Natural killer cell (primary cell): Measurements from ENCODE around the gene CPSF7. TPM values are rescaled to one million over a fixed set of nuclear protein-coding genes. Genes with fewer than 3 reads are reported as not detected.

Experiments
- ATAC-seq, 3 donors: fragments of 150-1000 bp in 2 of 3; fragments of 200-7000 bp in 1 of 3; cut with Tn5 transposase; 1 replicate in 1 of 3; 2 replicates in 2 of 3; pipeline ENCODE4 v1.10.0; 2021; ENCODE audit warnings: mild to moderate bottlenecking in 2 of 3, moderate library complexity in 2 of 3
- DNase-seq, 2 donors: peaks; one replicate each; pipeline versions ENCODE4 v3.0.0 to v3.0.0-alpha.2; 2013 to 2021; ENCODE audit warnings: mixed read lengths in 1 of 2
- H3K27ac ChIP-seq: one replicate; pipeline ENCODE4 v1.5.1; 2013; ENCODE audit warnings: mild to moderate bottlenecking, low read length
- H3K27me3 ChIP-seq: one replicate; pipeline ENCODE4 v1.6.1; 2013; ENCODE audit warnings: low read length; ENCODE audit not compliant: control insufficient read depth, insufficient read depth
- H3K36me3 ChIP-seq: one replicate; pipeline ENCODE4 v1.6.1; 2013; ENCODE audit warnings: low read length; ENCODE audit not compliant: control insufficient read depth, insufficient read depth
- H3K4me1 ChIP-seq: one replicate; pipeline ENCODE4 v1.6.1; 2013; ENCODE audit warnings: low read length; ENCODE audit not compliant: control insufficient read depth, insufficient read depth
- H3K4me3 ChIP-seq: one replicate; pipeline ENCODE4 v1.5.1; 2013; ENCODE audit warnings: low read length
- H3K9me3 ChIP-seq: one replicate; pipeline ENCODE4 v1.6.1; 2013; ENCODE audit warnings: low read length; ENCODE audit not compliant: control insufficient read depth, insufficient read depth
- H3K27ac Mint-ChIP-seq, 2 donors: one replicate each; pipeline ENCODE4 v1.8.0; 2022; ENCODE audit warnings: mild to moderate bottlenecking in 2 of 2, mixed read lengths in 2 of 2, moderate library complexity in 1 of 2
- H3K27me3 Mint-ChIP-seq, 2 donors: one replicate each; pipeline ENCODE4 v1.8.0; 2022; ENCODE audit warnings: low read depth in 2 of 2, mixed read lengths in 2 of 2
- H3K36me3 Mint-ChIP-seq: one replicate; pipeline ENCODE4 v1.8.0; 2022; ENCODE audit warnings: mixed read lengths
- H3K4me1 Mint-ChIP-seq, 2 donors: one replicate each; pipeline ENCODE4 v1.8.0; 2022; ENCODE audit warnings: mixed read lengths in 2 of 2
- H3K4me3 Mint-ChIP-seq: one replicate; pipeline ENCODE4 v1.8.0; 2022; ENCODE audit warnings: mild to moderate bottlenecking, moderate library complexity, mixed read lengths
- H3K9me3 Mint-ChIP-seq, 2 donors: one replicate each; pipeline ENCODE4 v1.8.0; 2022; ENCODE audit warnings: mixed read lengths in 2 of 2
- WGBS: methylation state at CpG from one replicate; pipeline ENCODE4 v1.1.7; 2013; ENCODE audit warnings: missing lambda C conversion rate; ENCODE audit not compliant: insufficient coverage; 5-methylcytosine and 5-hydroxymethylcytosine counted together
- intact Hi-C: fragments of 100-400 bp; cut with micrococcal nuclease; formaldehyde crosslinking; loops from one replicate; pipeline ENCODE4 v1.14.2; 2022
- total RNA-seq, 4 donors: library from RNA; stranded (reverse); fragments of 120-200 nt in 1 of 4; gene quantifications; one replicate each; pipeline versions ENCODE4 v1.2.3 to v1.2.4, GENCODE V29; 2013 to 2022
- TF ChIP-seq, protein P1 (sequence below): fragments of 200-600 bp; IDR thresholded peaks from one replicate; pipeline ENCODE4 v1.8.0; 2022; ENCODE audit warnings: antibody characterized with exemption

Gene CPSF7
- total RNA-seq, 3 donors from 2014 or later (not counting 1 experiment from before 2014, with no cell fraction given): 99.5 to 120 (median 104) TPM

GRCh38 chr11:61411589-61411988, 18.2 kb downstream of the CPSF7 start:
- 88% methylated on average over 9 of the region's 9 CpGs for WGBS
- intact Hi-C loops: no loop called here
- Histone ChIP-seq H3K4me1 (no peaks in the 10 kb centered on the region), H3K27me3 (no peaks in the 10 kb centered on the region), H3K27ac (no peak overlapping the region), H3K9me3 (no peaks in the 10 kb centered on the region), H3K36me3 (peaks cover 90% of the 10 kb centered on the region), H3K4me3 (no peak overlapping the region)
- no peak overlapping the region for H3K4me3 Mint-ChIP-seq
- TF ChIP-seq, protein P1, sequence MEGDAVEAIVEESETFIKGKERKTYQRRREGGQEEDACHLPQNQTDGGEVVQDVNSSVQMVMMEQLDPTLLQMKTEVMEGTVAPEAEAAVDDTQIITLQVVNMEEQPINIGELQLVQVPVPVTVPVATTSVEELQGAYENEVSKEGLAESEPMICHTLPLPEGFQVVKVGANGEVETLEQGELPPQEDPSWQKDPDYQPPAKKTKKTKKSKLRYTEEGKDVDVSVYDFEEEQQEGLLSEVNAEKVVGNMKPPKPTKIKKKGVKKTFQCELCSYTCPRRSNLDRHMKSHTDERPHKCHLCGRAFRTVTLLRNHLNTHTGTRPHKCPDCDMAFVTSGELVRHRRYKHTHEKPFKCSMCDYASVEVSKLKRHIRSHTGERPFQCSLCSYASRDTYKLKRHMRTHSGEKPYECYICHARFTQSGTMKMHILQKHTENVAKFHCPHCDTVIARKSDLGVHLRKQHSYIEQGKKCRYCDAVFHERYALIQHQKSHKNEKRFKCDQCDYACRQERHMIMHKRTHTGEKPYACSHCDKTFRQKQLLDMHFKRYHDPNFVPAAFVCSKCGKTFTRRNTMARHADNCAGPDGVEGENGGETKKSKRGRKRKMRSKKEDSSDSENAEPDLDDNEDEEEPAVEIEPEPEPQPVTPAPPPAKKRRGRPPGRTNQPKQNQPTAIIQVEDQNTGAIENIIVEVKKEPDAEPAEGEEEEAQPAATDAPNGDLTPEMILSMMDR: no peak
- DNase-seq (no peak), ATAC-seq (no peak)
- H3K4me1 Mint-ChIP-seq: peaks cover 5 to 15% of the 10 kb centered on the region in 2 donors
- peak overlapping the region in 1 of 2 donors; percentile 24 for H3K27ac Mint-ChIP-seq
- H3K36me3 Mint-ChIP-seq: peaks cover 19% of the 10 kb centered on the region
- no peaks in the 10 kb centered on the region for H3K27me3 Mint-ChIP-seq
- H3K9me3 Mint-ChIP-seq: no peaks in the 10 kb centered on the region

- Mint-ChIP-seq H3K27me3 (no peaks in the 10 kb centered on the region), H3K4me3 (no peak overlapping the region), H3K36me3 (peaks cover 21% of the 10 kb centered on the region), H3K9me3 (no peaks in the 10 kb centered on the region), H3K27ac (no peak overlapping the region), H3K4me1 (peaks cover 0 to 21% of the 10 kb centered on the region in 2 donors)
- Histone ChIP-seq H3K27me3 (no peaks in the 10 kb centered on the region), H3K9me3 (no peaks in the 10 kb centered on the region), H3K27ac (no peak overlapping the region), H3K36me3 (peaks cover 81% of the 10 kb centered on the region), H3K4me3 (no peak overlapping the region), H3K4me1 (no peaks in the 10 kb centered on the region)
- intact Hi-C loops: no loop called here
- WGBS: 99% methylated on average over 5 of the region's 5 CpGs
- TF ChIP-seq, protein P1: no peak
- no peak for ATAC-seq
- no peak for DNase-seq
These were observed 22.6 kb downstream of the CPSF7 start for GRCh38 chr11:61406991-61407728.

DNA sequence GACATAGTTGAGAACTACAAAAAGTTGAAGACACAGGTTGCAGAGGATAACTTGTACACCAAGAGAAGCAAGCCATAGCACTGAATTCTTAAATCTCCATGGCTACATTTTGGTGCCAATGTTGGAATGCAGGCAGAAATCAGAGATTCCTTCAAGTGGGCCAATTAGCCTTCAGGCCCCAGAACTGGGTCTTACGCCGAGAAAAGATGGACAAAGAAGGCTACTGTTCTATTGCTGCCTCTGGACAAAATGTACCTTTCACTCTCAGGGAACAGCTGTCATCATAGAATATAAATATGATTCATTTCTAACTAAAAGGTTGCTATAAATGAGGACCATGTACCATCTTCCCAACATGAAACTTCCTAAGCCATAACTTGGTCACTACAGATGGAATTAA, 23.7 kb downstream of the CPSF7 start:
- Histone ChIP-seq H3K27me3 (no peaks in the 10 kb centered on the region), H3K9me3 (no peaks in the 10 kb centered on the region), H3K36me3 (peaks cover 75% of the 10 kb centered on the region), H3K27ac (no peak overlapping the region), H3K4me3 (no peak overlapping the region), H3K4me1 (no peaks in the 10 kb centered on the region)
- ATAC-seq: no peak
- no peaks in the 10 kb centered on the region for H3K27me3 Mint-ChIP-seq
- intact Hi-C loops: no loop called here
- WGBS: 100% methylated on average over 2 of the region's 2 CpGs
- H3K4me1 Mint-ChIP-seq: peaks cover 0 to 24% of the 10 kb centered on the region in 2 donors
- TF ChIP-seq, protein P1: no peak
- peaks cover 13% of the 10 kb centered on the region for H3K36me3 Mint-ChIP-seq
- H3K4me3 Mint-ChIP-seq: no peak overlapping the region
- no peaks in the 10 kb centered on the region for H3K9me3 Mint-ChIP-seq
- no peak for DNase-seq
- H3K27ac Mint-ChIP-seq: no peak overlapping the region

GRCh38 chr11:61404641-61405040, 25.1 kb downstream of the CPSF7 start:
- Mint-ChIP-seq H3K27ac (peak overlapping the region; percentile 10 to 19), H3K27me3 (no peaks in the 10 kb centered on the region), H3K36me3 (peaks cover 9% of the 10 kb centered on the region), H3K4me3 (no peak overlapping the region), H3K9me3 (no peaks in the 10 kb centered on the region), H3K4me1 (peaks cover 0 to 21% of the 10 kb centered on the region in 2 donors)
- Histone ChIP-seq H3K9me3 (no peaks in the 10 kb centered on the region), H3K4me3 (no peak overlapping the region), H3K27ac (no peak overlapping the region), H3K36me3 (peaks cover 67% of the 10 kb centered on the region), H3K27me3 (no peaks in the 10 kb centered on the region), H3K4me1 (no peaks in the 10 kb centered on the region)
- TF ChIP-seq, protein P1: no peak
- ATAC-seq (no peak), DNase-seq (no peak)
- intact Hi-C loops: no loop called here
- 97% methylated on average over 4 of the region's 4 CpGs for WGBS
